Mesenchymal stem cell (in vitro differentiated cells and primary cell): ENCODE results near the gene ADCY5.
"Not testable (repeated sequence)": the region's sequence is repeated elsewhere in the genome, so short reads cannot be mapped to it uniquely, and the experiment has no call there.

ENCODE experiments used
- DNase-seq: peaks from one replicate; pipeline ENCODE4 v3.0.0-alpha.2; 2013
- H2AFZ ChIP-seq: one replicate; pipeline ENCODE4 v1.6.1; 2013; ENCODE audit warnings: low read depth, mild to moderate bottlenecking, control low read depth, inconsistent platforms, low read length, moderate library complexity
- H2AK5ac ChIP-seq: 2 replicates; pipeline ENCODE4 v1.6.1; 2013; ENCODE audit warnings: low read length, moderate library complexity, mild to moderate bottlenecking, inconsistent platforms; ENCODE audit not compliant: severe bottlenecking
- H2BK120ac ChIP-seq: one replicate; pipeline ENCODE4 v1.6.1; 2013; ENCODE audit warnings: low read depth, mild to moderate bottlenecking, inconsistent platforms, low read length, moderate library complexity
- H2BK12ac ChIP-seq, 2 experiments: one replicate each; pipeline ENCODE4 v1.6.1; 2013; ENCODE audit warnings: inconsistent platforms in 2 of 2, low read length in 2 of 2, mild to moderate bottlenecking in 2 of 2, moderate library complexity in 2 of 2, control low read depth in 1 of 2
- H2BK15ac ChIP-seq: one replicate; pipeline ENCODE4 v1.6.1; 2013; ENCODE audit warnings: mild to moderate bottlenecking, low read depth, inconsistent platforms; ENCODE audit not compliant: poor library complexity, severe bottlenecking
- H2BK5ac ChIP-seq: 2 replicates; pipeline ENCODE4 v1.6.1; 2013; ENCODE audit warnings: low read depth, mild to moderate bottlenecking, low read length, control low read depth, inconsistent platforms; ENCODE audit not compliant: poor library complexity, severe bottlenecking
- H3K14ac ChIP-seq, 2 experiments: one replicate each; pipeline ENCODE4 v1.6.1; 2013; ENCODE audit warnings: inconsistent platforms in 2 of 2, low read length in 2 of 2, control low read depth in 1 of 2, mild to moderate bottlenecking in 1 of 2, moderate library complexity in 1 of 2
- H3K18ac ChIP-seq, 2 experiments: one replicate each; pipeline ENCODE4 v1.6.1; 2013; ENCODE audit warnings: inconsistent platforms in 2 of 2, low read length in 2 of 2, control low read depth in 1 of 2, low read depth in 1 of 2, mild to moderate bottlenecking in 1 of 2
- H3K23ac ChIP-seq, 2 experiments: one replicate each; pipeline ENCODE4 v1.6.1; 2013; ENCODE audit warnings: inconsistent platforms in 2 of 2, low read length in 2 of 2, mild to moderate bottlenecking in 2 of 2, moderate library complexity in 2 of 2, control low read depth in 1 of 2
- H3K27ac ChIP-seq: 2 replicates; pipeline ENCODE4 v1.5.1; 2013; ENCODE audit warnings: mild to moderate bottlenecking, moderate library complexity, low read length, control low read depth, inconsistent platforms; ENCODE audit not compliant: poor library complexity, severe bottlenecking
- H3K27me3 ChIP-seq, 2 experiments: 2 replicates each; pipeline versions ENCODE4 v1.6.1 to v1.7.0; 2013; ENCODE audit warnings: low read length in 2 of 2, mild to moderate bottlenecking in 2 of 2, moderate library complexity in 2 of 2, control low read depth in 1 of 2, inconsistent platforms in 1 of 2; ENCODE audit not compliant: control insufficient read depth in 1 of 2, insufficient read depth in 1 of 2
- H3K36me3 ChIP-seq, 2 experiments: 2 replicates each; pipeline versions ENCODE4 v1.6.1 to v1.7.0; 2013; ENCODE audit warnings: low read length in 2 of 2, control low read depth in 1 of 2, inconsistent platforms in 1 of 2, low read depth in 1 of 2, mild to moderate bottlenecking in 1 of 2; ENCODE audit not compliant: insufficient read depth in 2 of 2, control insufficient read depth in 1 of 2
- H3K4ac ChIP-seq, 2 experiments: one replicate each; pipeline ENCODE4 v1.6.1; 2013; ENCODE audit warnings: inconsistent platforms in 2 of 2, low read length in 2 of 2, mild to moderate bottlenecking in 2 of 2, moderate library complexity in 2 of 2, control low read depth in 1 of 2, low read depth in 1 of 2
- H3K4me1 ChIP-seq: 2 replicates; pipeline ENCODE4 v1.6.1; 2013; ENCODE audit warnings: low read depth, low read length, control low read depth; ENCODE audit not compliant: control insufficient read depth, insufficient read depth
- H3K4me2 ChIP-seq: 2 replicates; pipeline ENCODE4 v1.6.1; 2013; ENCODE audit warnings: low read length, mild to moderate bottlenecking, inconsistent platforms; ENCODE audit not compliant: poor library complexity, severe bottlenecking
- H3K4me3 ChIP-seq, 2 experiments: 2 replicates each; pipeline versions ENCODE4 v1.5.1 to v1.7.0; 2013; ENCODE audit warnings: low read length in 2 of 2, mild to moderate bottlenecking in 2 of 2, control low read depth in 1 of 2, low read depth in 1 of 2; ENCODE audit not compliant: insufficient read depth in 1 of 2
- H3K79me1 ChIP-seq: replicated peaks from 2 replicates; pipeline ENCODE4 v1.6.1; 2013; ENCODE audit warnings: mild to moderate bottlenecking, control low read depth, low read length, inconsistent platforms; ENCODE audit not compliant: poor library complexity, severe bottlenecking
- H3K9ac ChIP-seq: 2 replicates; pipeline ENCODE4 v1.7.0; 2013; ENCODE audit warnings: mild to moderate bottlenecking, low read length, moderate library complexity
- H3K9me3 ChIP-seq: 2 replicates; pipeline ENCODE4 v1.7.0; 2013; ENCODE audit warnings: mild to moderate bottlenecking, low read length; ENCODE audit not compliant: control insufficient read depth
- H4K8ac ChIP-seq: one replicate; pipeline ENCODE4 v1.6.1; 2013; ENCODE audit warnings: inconsistent platforms, mild to moderate bottlenecking, low read length, moderate library complexity
- H4K91ac ChIP-seq: one replicate; pipeline ENCODE4 v1.6.1; 2013; ENCODE audit warnings: mild to moderate bottlenecking, low read length, inconsistent platforms
- WGBS: methylation state at CpG from one replicate; pipeline ENCODE4 v1.1.7; 2013; ENCODE audit warnings: mixed read lengths; 5-methylcytosine and 5-hydroxymethylcytosine counted together

ADCY5 gene

DNA sequence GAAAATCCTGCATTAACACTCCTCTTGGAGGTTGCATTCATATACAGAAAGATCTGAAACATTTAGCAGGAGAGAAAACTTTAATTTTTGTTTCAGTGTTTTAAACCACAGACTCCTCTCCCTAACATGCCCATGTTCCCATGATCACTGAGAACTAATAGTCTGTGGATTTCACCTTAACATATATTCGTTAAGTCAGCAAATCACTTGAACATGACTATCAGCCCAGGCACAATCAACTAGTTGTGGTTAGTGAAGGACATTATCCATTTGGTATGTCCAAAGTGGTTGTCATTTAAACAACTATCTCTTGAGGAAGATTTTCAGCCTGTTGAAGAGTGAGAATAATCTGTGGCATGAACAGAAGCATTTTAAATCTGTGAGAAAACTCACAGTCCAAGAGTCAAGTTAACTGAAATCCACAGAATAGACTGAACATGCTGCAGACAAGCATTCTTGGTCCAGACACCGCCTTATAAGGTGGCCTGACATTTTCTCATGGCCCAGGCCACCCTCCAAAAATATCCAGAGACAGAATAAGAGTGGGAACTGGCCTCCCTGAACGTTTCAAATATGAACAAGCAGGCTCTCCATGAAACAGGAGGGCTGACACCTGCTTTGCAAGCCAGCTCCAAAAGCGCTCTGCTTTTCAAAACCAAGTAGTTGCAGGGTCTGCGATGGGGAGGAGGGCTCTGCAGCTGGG, 39.9 kb upstream of the ADCY5 start:
- Histone ChIP-seq H3K9me3 (no peaks in the 10 kb centered on the region), H4K91ac (no peak overlapping the region), H2BK15ac (no peak overlapping the region), H2BK5ac (no peak overlapping the region), H3K4me1 (no peaks in the 10 kb centered on the region), H3K18ac (no peak overlapping the region), H2AK5ac (no peak overlapping the region), H3K27ac (no peak overlapping the region), H3K14ac (no peak overlapping the region), H3K9ac (no peak overlapping the region), H3K4me3 (no peak overlapping the region), H2AFZ (no peak overlapping the region), H2BK120ac (no peak overlapping the region), H3K4ac (no peak overlapping the region), H3K23ac (no peak overlapping the region), H4K8ac (no peak overlapping the region), H3K27me3 (peaks cover 12 to 21% of the 10 kb centered on the region in 2 experiments), H3K79me1 (no peaks in the 10 kb centered on the region), H2BK12ac (no peak overlapping the region), H3K36me3 (peaks cover 8 to 13% of the 10 kb centered on the region in 2 experiments), H3K4me2 (no peak overlapping the region)
- DNase-seq: no peak
- 83% methylated on average over 5 of the region's 5 CpGs for WGBS

DNA sequence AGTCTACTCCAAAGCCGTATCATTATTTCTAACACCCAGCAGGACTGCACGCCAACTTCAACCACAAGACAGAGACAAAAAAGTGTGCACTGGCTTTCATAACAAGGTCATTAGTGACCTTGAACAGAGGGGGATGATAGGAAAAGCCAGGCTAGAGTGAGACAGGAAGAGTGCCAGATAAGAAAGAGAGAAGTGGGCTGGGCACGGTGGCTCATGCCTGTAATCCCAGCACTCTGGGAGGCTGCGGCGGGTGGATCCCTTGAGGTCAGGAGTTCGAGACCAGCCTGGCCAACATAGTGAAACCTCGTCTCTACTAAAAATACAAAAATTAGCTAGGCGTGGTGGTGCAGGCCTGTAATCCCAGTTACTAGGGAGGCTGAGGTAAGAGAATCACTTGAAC, 38.2 kb upstream of the ADCY5 start:
- not testable (repeated sequence) for H3K18ac ChIP-seq, H3K4me2 ChIP-seq, H4K8ac ChIP-seq, H3K9ac ChIP-seq, DNase-seq, H2BK120ac ChIP-seq, H3K27ac ChIP-seq, H2AFZ ChIP-seq, H3K79me1 ChIP-seq, H3K23ac ChIP-seq, H3K4ac ChIP-seq, H2BK15ac ChIP-seq, H2BK12ac ChIP-seq, H3K36me3 ChIP-seq, H3K9me3 ChIP-seq, H4K91ac ChIP-seq, H3K4me3 ChIP-seq, H2BK5ac ChIP-seq, H3K4me1 ChIP-seq, H2AK5ac ChIP-seq, H3K14ac ChIP-seq
- 90% methylated on average over 5 of the region's 8 CpGs for WGBS
- H3K27me3 ChIP-seq: peaks cover 23 to 34% of the 10 kb centered on the region in 2 experiments

DNA sequence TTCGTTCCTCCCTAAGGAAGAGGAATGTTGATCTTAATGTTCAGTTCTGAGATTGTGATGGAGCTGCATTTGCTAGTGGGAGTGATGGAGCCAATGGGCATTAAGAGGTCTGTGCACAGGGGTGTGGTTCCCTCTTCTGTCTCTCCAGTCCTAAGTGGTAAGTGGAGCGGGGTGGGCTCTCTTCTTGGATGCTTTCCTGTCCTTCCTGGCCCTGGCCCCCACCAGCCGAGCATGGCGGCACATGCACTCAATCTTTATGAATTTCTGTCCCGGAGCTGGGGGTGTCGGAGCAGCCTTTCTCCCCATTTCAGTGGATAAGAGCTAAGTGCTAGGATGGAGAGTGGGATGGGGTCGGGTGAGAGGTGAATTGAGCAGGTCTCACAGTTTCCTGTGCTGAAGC, 37.6 kb upstream of the ADCY5 start:
- WGBS: 98% methylated on average over 7 of the region's 7 CpGs

DNA sequence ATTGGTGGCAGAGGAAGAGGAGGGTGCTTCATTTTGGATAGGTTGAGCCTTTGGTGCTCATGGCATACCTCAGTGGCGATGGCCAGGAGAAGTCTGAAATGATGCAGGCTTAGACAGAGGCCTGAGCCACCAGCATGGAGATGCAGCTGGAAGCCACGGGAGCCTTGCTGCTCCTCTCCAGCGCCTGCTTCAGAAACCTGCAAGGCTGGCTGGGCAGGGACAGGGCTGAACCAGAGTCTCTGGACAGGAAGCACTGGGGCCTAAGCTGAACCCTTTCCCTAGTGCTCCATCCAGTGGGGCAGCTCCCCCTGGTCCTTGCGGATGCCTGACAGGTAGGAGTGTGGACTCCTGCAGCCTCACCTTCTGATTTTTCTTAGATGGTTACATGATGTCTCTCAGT, 36.7 kb upstream of the ADCY5 start:
- 95% methylated on average over 4 of the region's 4 CpGs for WGBS
- no peak overlapping the region for H3K4me3 ChIP-seq
- no peaks in the 10 kb centered on the region for H3K79me1 ChIP-seq
- H3K4me2 ChIP-seq: no peak overlapping the region
- H3K18ac ChIP-seq: no peak overlapping the region
- no peak overlapping the region for H3K27ac ChIP-seq
- H4K91ac ChIP-seq: no peak overlapping the region
- no peak overlapping the region for H2BK5ac ChIP-seq
- H2BK120ac ChIP-seq: no peak overlapping the region
- H2AK5ac ChIP-seq: no peak overlapping the region
- no peak overlapping the region for H3K9ac ChIP-seq
- H4K8ac ChIP-seq: no peak overlapping the region
- H2BK12ac ChIP-seq: no peak overlapping the region
- H2AFZ ChIP-seq: no peak overlapping the region
- H2BK15ac ChIP-seq: no peak overlapping the region
- peaks cover 2 to 6% of the 10 kb centered on the region in 2 experiments for H3K36me3 ChIP-seq
- no peak overlapping the region for H3K14ac ChIP-seq
- H3K4ac ChIP-seq: no peak overlapping the region
- H3K9me3 ChIP-seq: no peaks in the 10 kb centered on the region
- H3K23ac ChIP-seq: no peak overlapping the region
- H3K27me3 ChIP-seq: peaks cover 35 to 49% of the 10 kb centered on the region in 2 experiments
- H3K4me1 ChIP-seq: peaks cover 2% of the 10 kb centered on the region
- DNase-seq: no peak

More for the DNA sequence above, 37.6 kb upstream of the ADCY5 start:
- Histone ChIP-seq H3K4me2 (no peak overlapping the region), H3K23ac (no peak overlapping the region), H3K4me1 (peaks cover 2% of the 10 kb centered on the region), H3K9ac (no peak overlapping the region), H3K18ac (no peak overlapping the region), H3K36me3 (peaks cover 8% of the 10 kb centered on the region in 2 experiments), H3K4me3 (no peak overlapping the region), H3K4ac (no peak overlapping the region), H2BK5ac (no peak overlapping the region), H3K14ac (no peak overlapping the region), H2BK12ac (no peak overlapping the region), H3K27ac (no peak overlapping the region), H2BK120ac (no peak overlapping the region), H4K91ac (no peak overlapping the region), H2BK15ac (no peak overlapping the region), H2AFZ (no peak overlapping the region), H3K79me1 (no peaks in the 10 kb centered on the region), H3K9me3 (no peaks in the 10 kb centered on the region), H4K8ac (no peak overlapping the region), H2AK5ac (no peak overlapping the region), H3K27me3 (peaks cover 29 to 40% of the 10 kb centered on the region in 2 experiments)
- DNase-seq: no peak
